Astrocyte of the spinal cord (primary cell): ENCODE measurements around the gene TAMALIN.

Source experiments
- DNase-seq: peaks from one replicate; pipeline ENCODE4 v3.0.0; 2011; ENCODE audit warnings: low read depth, low spot score
- H3K4me3 ChIP-seq: 2 replicates; pipeline ENCODE4 v1.5.1; 2011; ENCODE audit warnings: low read depth, mild to moderate bottlenecking, low read length, moderate library complexity
- CTCF ChIP-seq: IDR thresholded peaks from 2 replicates; pipeline ENCODE4 v1.5.1; 2012; ENCODE audit warnings: low read depth, mild to moderate bottlenecking, low read length, inconsistent platforms
- in situ Hi-C: cut with HindIII; loops from 2 replicates; pipeline ENCODE4 v1.10.0; 2017; ENCODE audit warnings: low sequenced_read_pairs

TAMALIN gene

GRCh38 chr12:52038447-52038846, 31.7 kb downstream of the TAMALIN start:
- in situ Hi-C loops, result no loop called here
- H3K4me3 ChIP-seq, result no peak overlapping the region
- DNase-seq, result peak; percentile 24
- TF ChIP-seq CTCF, result no peak

- DNase-seq, result no peak
- in situ Hi-C loops, result no loop called here
- no peak overlapping the region for H3K4me3 ChIP-seq
- TF ChIP-seq CTCF, result no peak
These were observed 34.3 kb downstream of the TAMALIN start for GRCh38 chr12:52041035-52041434.

GRCh38 chr12:52041695-52042123, 35.0 kb downstream of the TAMALIN start:
- TF ChIP-seq CTCF, result no peak
- in situ Hi-C loops, result no loop called here
- DNase-seq, result peak; percentile 42
- no peak overlapping the region for H3K4me3 ChIP-seq

GRCh38 chr12:52042706-52043385, 36.1 kb downstream of the TAMALIN start:
- TF ChIP-seq CTCF, result no peak
- H3K4me3 ChIP-seq, result no peak overlapping the region
- in situ Hi-C loops, result no loop called here
- no peak for DNase-seq

- H3K4me3 ChIP-seq, result no peak overlapping the region
- DNase-seq, result no peak
- no peak for TF ChIP-seq CTCF
- in situ Hi-C loops, result no loop called here
These were observed 36.9 kb downstream of the TAMALIN start for GRCh38 chr12:52043386-52044212.

- DNase-seq, result peak; percentile 59
- no peak for TF ChIP-seq CTCF
- H3K4me3 ChIP-seq, result no peak overlapping the region
- in situ Hi-C loops, result no loop called here
These were observed 37.7 kb downstream of the TAMALIN start for GRCh38 chr12:52044292-52044983.
